ENCODE measurements around the gene CCDC88B.

The CCDC88B gene

GRCh38 chr11:64379817-64380709 lies 40.1 kb downstream of the CCDC88B start:
- DNase-seq: no peak

DNA sequence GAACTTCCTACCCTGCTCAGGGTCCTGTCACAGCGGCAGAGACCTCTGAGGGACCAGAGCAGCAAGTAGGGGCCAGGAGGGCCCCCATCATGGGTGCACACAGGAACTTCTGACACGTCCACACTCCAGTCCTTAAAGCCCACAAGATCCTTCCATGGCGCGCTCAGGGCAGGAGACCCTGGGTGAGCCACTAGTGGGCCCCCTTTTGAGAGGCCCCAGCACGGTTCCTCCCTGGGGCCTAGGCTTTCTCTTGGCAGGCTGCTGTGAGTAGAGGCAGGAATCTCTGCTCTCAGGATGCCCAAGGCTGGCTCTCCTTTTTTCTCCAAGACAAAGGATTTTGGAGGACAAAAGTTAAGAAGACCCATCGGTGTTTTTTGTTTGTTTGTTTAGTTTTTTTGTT lies 41.3 kb downstream of the CCDC88B start:
- no peak for DNase-seq

DNA sequence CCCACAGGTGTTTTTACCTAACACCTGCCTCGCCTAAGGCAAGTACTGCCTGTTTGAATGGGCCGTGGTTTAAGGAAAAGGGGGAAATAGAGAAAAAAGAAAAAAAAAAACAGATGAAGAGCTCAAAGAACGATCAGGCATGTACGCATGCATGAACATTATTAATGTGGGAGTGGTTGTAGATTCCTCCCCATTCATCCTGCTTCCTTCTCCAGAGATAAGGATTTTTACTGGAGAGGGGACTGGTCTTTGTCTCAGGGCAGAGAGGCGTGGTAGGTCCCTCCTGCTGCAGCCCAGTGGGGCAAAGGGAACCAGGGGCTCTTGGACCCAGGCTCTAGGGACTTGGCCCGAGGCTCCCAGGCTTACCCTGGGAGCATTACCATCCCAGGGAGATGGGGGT lies 42.0 kb downstream of the CCDC88B start:
- no peak for DNase-seq

DNA sequence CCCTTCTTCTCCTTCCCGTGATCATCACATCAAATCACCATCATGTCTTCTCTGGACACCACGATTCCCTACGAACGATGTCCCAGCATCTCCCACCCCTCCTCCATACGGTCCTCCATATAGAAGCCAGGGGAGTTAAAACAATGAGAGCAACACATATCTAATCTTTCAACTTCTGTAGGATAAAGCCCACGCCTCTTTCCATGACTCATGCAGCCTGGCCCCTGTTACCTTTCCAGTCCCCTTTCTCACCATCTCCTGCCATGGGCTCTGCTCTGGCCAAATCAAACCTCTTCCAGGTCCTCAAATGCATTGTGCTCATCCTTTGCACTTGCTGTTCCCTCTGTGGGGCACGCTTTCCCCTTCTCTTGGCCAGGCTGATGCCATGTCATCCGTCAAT lies 42.6 kb downstream of the CCDC88B start:
- DNase-seq: no peak

GRCh38 chr11:64383580-64383979 lies 43.6 kb downstream of the CCDC88B start:
- no peak for DNase-seq

DNA sequence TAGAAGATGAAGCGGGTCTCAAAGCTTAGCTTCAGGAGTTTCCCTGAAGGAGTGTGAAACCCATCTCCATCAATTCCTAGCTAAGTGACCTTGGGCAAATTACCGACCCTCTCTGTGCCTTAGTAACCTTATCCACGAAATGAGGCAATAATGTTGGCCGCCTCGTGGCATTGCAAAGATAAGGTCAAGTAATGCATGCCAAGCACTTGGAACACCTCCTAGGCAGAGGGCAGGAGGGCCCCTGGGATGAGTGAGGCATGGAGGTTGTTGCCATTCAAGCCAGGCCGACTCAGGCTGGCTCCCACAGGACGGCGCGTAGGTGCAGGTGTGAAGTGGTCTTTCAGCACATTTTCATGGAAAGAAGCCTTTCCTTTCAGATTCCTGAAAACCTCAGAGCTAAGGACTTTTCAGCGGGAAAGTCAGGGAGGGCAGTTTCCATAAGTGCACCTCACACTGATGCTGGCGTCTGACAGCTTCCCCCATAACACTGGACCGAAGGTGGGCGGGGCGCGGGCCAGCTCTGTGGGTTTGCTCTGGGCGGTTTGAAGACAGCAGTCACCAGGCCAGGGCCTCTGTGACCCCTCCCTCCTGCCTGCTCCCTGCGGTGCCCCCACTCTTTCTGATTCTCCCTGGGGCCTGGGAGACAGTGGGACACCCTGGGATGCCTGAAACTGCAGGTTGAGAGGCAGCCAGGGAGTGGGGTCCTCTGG lies 44.2 kb downstream of the CCDC88B start:
- no peak for DNase-seq

DNA sequence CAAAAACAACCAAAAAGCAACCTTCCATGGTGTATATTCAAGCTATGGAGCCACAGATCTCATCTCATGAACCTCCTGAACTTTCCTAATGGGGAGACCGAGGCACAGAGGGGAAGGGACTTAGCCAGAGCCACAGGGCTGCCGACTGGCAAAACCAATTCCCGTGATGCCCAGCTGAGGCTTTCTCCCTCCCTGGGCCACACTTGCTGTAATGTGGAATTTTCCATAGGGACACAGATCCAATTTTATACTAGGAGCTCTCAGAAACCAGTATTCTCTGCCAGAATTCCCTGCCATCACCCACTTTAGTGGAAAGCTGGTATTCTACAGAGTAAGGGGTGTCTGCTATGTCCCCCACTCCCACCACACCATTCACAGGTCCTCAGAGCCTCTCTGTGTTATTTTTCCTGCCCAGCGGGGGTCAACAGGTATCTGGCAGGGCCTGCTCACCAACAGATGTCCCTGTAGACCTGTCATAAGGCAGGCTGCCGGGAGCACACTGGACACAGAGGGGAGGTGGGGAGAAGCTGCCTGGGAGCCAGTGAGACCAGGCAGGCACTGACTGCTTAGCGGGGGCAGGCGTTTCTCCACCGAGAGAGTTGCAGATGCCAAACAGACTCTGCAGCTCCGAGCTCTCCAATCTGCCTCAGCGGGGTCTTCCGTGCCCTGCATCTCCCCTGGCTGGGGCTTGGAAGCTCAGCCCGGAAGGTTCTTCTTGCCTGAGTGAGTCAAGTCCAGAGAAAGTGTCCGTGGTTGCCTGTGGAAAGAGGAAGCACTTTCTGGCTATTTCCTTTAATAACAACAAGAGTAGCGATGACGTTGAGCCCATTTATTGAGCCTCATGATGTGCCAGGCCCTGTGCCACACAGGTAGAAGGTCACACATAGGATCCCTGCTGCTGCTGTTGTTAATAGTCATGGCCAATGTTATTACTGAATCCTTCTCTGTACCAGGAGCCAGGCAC lies 45.3 kb downstream of the CCDC88B start:
- peak in 43 of 58 donors; percentile 6 to 81 (median 43) for DNase-seq

- no peak for DNase-seq
These were observed 46.1 kb downstream of the CCDC88B start for GRCh38 chr11:64385945-64386704.

DNA sequence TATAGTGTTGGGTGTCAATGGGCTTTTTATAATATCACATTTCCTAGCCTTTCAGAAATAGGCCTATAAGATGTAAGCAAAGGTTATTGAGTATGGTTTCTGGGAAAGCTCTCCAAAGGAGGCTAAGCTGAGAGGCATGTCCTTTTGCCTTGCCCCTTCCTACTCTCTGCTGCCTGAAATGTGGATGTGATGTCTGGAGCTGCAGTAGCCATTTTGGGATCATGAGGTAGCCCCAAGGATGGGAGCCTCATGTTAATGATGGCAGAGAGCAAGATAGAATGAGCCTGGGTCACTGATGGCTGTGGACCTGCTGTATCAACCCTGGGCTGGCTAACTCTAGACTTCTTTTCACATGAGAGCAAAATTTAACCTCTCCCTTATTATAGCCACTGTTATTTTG lies 47.9 kb downstream of the CCDC88B start:
- no peak for DNase-seq

DNA sequence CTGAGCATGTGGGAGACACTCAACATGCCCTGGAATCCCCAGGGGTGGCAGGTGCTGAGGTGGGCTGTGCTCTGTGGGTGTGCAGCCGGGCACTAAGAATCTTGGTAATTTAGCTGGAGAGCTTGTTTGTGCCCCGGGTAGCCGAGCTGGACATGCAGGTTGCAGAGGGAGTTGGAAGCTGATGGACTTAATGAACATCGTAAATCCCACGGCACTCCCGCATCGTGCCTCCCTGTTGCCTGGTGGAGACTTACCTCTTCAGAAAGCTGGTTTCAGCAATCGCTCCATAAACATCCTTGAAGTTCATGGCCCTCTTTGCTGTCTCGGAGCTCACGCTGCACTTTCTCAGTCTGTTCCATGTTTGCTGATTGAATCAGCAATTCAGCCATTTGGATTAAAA lies 48.9 kb downstream of the CCDC88B start:
- DNase-seq: no peak

GRCh38 chr11:64389851-64390250 lies 49.8 kb downstream of the CCDC88B start:
- DNase-seq: no peak

DNA sequence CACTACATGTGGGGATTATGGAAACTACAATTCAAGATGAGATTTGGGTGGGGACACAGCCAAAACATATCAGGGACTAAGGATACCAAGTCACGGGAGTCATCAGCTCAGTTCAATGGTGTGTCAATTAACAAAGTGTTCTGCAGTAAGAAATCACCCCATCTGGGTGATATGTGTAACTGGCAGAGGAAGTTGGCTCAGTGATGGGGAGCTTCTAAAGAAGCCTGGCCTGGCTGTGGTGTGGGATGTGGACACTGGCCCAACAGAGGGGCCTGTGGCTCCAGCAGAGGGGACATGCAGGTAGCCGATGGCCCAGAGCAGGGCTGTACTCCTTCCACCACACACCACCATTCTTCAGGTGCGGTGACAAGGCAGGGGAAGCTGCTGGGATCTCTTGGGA lies 50.6 kb downstream of the CCDC88B start:
- no peak for DNase-seq

- no peak for DNase-seq
These were observed 51.8 kb downstream of the CCDC88B start for GRCh38 chr11:64391839-64392238.

DNA sequence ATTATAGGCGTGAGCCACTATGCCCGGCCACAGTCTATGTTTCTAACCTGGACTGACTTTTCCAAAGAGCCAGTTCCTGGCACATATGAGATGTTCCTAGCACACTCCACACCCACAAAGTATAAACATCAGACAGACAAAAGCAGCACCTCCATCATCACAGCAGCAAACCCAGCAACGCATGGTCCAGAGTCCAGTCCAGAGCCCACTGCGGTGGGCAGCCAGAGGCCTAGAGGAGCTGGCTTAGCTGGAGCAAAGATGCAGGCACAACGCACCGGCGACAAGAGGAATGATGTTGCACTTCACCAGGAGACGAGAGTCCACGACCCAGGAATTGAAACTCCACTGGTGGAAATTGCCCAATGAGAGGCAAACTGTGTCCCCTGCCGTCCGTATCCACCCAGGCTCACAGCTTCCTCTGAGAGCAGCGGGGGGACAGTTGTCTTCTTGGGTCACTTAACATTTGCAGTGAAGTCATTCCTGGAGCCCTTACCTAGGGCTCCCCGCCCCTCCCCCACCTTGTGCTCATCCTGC lies 55.6 kb downstream of the CCDC88B start:
- peak in 1 of 58 donors; percentile 5 for DNase-seq

GRCh38 chr11:64396079-64396591 lies 56.1 kb downstream of the CCDC88B start:
- DNase-seq: peak in 6 of 58 donors; percentile 9 to 34 (median 24)

DNA sequence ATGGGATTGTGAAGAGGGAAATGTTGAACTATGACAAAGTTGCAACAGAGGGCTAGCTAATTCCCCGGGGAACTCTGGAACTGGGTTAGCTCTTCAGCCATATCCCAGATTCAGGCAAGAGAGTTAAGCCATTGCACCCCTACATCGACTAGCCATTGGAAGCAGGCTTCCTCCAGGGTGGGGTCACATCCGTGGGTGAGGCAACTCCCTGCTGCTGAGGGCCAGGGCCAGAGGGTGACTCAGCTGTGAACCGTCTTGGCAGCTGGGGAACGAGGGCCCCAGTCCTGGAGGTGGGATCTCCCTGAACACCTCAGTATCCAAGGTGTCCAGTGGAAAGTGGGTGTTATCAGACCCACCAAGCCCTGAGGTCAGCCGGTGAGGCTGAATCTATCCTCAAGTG lies 60.1 kb downstream of the CCDC88B start:
- DNase-seq: no peak

GRCh38 chr11:64400667-64401066 lies 60.7 kb downstream of the CCDC88B start:
- DNase-seq: no peak

- no peak for DNase-seq
These were observed 61.8 kb downstream of the CCDC88B start for GRCh38 chr11:64401775-64402174.

GRCh38 chr11:64403106-64403505 lies 63.1 kb downstream of the CCDC88B start:
- DNase-seq: no peak
